ENCODE measurements around the gene NPB. TPM values are rescaled to one million over a fixed set of nuclear protein-coding genes. Genes with fewer than 3 reads are reported as not detected.

Gene NPB
- polyA plus RNA-seq, 12 donors: 0.14 to 0.81 (median 0.49) TPM; not detected in 2

DNA sequence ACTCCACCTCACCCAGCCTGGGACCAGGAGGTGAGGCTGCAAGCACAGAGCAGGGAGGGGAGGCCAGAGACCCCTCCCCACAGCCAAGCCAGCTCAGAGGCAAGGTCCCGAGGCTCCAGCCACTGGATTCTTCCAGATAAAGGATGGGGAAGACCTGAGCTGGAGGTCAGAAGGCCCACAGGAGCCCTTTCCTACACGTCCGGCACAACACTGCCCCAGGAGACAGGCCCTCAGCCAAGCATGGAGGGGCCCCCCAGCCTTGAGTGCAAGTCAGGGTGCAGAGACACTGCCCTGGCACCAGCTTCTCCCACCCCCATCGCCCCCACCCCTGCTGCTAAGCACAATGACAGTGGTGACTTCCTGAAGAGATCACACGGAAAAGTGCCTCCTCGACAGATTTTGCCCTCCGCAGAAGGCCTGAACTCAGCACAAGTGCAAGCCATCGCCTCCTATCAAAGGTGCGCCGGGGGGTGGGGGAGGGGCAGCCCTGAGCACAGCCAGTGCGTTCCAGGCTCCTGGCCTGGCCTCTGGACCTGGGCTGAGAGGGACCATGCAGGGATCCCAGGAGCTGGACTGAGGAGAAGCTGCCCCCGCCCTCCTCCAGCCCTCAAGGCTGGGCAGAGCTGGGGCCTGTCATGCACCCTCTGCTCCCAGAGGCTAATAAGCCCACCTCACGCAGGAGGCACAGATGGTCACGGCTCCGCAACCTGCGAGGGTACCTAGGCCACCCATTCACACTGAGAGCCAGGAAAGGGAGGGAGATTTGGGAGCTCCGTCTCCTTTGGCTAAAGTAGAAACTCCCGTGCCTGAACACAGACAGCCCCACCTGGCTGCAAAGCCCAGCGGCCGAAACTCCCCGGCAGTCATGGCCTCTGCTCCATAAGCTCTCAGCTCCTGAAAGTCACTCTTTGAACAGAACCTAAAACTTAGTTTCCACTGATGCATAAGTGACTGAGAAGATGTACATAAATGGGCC lies 22.8 kb downstream of the NPB start:
- no peak for DNase-seq

DNA sequence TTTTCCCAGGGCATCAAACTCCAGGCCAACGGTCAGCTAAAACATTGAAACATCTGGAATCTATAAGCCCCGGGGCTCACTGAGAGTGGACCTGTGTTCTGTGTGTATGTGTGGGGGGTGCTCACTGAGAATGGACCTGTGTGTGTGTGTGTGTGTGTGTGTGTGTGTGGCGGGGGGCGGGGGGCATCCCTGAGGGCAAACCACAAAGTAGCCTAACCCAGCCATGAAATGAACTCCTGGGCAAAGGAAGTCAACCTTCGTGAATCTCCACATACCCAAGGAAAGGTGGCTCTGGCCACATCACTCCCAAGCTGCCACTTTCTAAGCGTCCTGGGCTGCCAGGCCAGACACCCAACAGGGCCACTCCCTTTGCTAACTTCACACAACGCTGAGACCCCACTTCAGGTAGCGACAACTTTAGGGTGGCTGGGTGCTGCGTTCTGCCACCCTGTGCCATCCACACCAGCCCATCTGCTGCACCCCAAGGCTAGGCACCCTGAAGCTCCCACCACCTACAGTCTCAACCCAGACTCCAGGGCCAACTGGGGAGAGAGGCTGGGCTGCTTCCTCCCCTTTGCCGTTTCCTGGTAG lies 23.9 kb downstream of the NPB start:
- no peak for DNase-seq

DNA sequence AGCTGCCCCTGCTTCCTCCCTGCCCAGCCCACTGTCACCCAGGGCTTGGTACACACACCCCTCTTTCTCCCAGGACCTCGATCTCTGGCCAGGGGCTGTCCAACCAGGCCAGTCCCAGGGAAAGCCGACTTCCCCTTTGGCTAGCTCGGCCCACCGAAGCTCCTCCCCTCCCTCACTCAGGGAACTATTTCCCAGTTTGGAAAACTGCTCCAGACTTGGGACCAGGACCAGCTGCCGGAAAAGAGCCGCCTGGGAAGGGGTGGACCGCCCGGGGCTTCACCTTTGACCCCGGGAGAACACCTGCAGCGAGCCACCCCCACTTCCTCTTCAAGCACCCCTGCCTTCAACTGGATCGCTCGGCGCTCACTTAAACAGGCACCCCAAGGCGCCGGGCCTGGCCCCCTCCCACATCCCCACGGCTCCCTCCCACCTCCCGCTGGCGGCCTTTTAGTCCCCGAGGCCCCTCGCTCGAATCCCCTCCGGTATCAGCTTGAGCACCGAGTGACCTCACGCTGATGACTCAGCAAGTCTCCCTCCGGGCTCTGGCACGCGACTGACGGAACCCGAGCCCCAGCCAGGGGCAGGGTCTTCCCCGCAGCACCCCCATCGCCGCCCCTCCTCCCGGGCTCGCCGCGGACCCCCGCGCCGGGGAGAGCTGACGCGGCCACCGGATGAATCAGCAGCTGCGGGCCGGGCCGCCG lies 24.6 kb downstream of the NPB start:
- DNase-seq: peak; percentile 64

GRCh38 chr17:81927152-81927652 lies 25.2 kb downstream of the NPB start:
- DNase-seq: no peak

DNA sequence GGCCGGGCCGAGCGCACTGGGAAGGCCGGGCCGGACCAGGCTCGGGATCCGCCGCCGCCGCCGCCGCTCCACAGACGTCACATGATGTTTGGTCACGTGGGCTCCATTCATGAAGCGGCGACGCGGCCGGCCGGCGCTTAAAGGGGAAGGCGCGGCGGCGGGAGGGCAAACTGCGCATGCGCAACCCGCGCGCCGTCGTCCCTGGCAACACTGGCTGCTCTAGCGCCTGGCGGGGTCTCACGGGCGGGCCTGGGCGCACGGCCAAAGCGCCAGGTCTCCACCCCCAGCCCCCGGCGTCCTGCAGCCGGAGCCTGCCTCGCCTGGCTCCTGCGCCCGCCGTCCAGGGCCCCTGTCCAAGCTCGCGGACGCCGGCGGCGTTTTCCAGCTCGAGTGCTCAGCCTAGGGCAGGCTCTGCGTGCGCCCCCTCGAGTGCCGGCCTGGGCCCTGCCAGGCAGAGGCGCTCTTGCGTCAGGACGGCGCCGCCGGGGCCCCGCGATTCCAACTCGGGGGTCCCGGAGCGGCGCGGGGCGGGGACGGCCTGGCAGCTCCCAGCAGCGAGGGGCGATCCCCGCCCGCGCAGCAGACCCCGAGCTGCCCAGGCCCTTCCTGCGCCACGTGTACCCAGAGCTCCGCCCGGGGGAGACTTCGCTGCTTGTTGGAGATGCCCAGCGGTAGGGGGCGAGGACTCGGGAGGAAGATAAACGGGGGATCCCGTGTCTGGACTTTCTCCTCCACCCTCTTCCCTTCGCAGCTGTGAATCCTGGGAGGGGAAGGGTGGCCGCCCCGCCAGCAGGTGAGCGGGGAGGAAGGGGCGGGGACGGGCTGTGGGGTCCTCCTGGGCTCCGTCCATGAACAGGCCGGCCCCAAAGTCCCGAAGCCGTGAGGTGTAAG lies 25.9 kb downstream of the NPB start, which contains the start of gene MAFG:
Gene MAFG, minus strand, starts transcription at position 83 of the 891 bp plus-strand sequence. CDS start 4,550 bp downstream, outside the sequence.
- DNase-seq: peak; percentile 96

GRCh38 chr17:81928544-81929252 lies 26.7 kb downstream of the NPB start:
- DNase-seq: no peak

GRCh38 chr17:81929253-81930141 lies 27.5 kb downstream of the NPB start:
- no peak for DNase-seq

GRCh38 chr17:81930142-81931125 lies 28.4 kb downstream of the NPB start:
- no peak for DNase-seq

DNA sequence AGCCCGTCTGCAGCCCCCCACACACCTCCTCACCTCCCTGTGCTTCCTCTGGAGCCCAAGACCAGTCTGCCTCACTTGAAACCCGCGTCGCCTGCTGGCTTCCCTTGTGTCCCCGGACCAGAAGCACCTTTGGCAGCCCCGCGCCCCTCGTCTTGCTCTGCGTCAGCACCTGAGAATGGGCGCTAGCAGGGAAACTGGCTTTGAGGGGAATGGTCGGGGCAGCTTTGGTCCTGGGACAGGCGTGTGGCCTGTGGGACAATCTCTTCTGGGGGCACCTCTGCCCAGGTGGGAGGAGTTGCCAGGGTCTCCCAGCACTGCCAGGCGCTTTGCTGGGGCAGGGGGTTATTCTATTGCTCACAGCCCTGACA lies 29.1 kb downstream of the NPB start:
- no peak for DNase-seq

DNA sequence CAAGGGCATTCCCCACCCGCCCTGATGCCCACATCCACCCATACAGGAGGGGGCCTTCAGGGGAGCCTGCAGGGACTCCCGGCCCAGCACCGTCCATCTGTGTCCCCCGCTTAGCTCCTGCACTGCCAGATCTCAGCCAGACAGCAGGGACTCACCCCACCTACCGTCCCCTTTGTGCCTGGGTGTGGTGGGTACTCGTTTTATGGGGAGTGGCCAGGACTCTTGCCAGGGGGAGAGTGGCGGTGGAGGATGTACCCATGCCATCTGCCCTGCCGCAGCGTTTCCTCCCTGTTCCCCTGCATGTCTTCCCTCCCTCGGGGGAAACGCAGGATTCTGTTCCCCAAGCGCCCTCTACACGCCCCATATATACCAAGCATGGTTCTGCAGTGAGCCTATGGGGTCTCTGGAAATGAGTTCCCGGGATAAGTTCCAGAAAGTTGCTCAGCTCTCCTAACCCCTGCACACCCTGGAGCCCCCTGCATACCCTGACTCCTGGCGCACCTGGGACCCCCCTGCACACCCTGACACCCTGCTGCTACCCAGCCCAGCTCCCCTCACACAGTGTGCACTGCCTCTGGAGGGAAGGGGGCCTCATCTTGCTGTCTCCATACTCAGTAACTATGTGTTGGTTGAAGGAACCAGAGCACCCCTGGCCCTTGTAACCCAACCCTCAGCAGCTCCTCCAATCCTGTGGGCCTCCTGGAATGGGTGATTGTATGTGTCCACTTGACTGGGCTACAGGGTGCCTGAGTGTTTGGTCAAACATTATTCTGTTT lies 29.7 kb downstream of the NPB start:
- no peak for DNase-seq

- DNase-seq: no peak
Measured at GRCh38 chr17:81932333-81932983, 30.4 kb downstream of the NPB start.

- DNase-seq: no peak
Measured at GRCh38 chr17:81933178-81933699, 31.2 kb downstream of the NPB start.

GRCh38 chr17:81934098-81934757 lies 32.2 kb downstream of the NPB start:
- DNase-seq: no peak

DNA sequence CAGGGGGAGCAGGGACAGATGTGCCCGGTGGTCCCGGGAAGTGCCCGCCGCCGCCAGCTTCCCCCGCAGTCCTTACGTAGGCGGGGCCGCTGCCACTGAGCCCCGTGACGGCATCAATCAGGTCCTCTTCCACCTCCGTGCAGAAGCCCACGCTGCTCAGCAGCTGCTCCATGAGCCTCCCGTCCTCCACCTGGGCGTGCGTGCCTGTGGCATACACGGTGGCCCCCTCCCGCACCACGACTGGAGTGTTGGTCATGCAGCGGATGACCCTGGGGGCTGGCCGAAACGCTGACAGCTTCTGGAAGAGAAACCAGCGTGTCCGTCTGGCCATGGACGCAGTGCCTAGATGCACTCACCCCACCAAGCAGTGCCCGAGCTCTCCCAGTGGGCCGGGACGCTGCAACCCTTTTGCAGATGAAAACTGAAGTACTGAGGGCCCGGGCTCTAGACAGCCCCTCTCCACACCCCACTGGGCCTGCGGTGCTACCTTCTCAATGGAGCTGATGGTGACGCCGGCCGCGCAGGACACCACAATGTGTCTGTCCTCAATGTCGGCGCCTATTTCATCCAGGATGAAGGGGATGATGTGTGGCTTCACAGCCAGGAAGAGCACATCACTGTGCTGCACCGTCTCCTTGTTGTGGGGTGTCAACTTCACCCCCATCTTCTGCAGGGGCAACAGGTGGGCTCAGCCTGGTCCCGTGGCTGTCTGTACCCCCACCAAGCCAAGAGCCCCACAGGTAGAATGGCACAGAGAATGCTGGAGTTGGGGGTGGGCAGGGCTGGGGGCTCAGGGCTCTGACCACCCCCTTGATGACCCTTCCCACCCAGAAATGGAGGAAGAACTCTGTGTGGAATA lies 33.0 kb downstream of the NPB start:
- DNase-seq: no peak

GRCh38 chr17:81935709-81936084 lies 33.7 kb downstream of the NPB start:
- DNase-seq: no peak
